Subcutaneous abdominal adipose tissue (tissue), 5 donors: ENCODE results near the gene NUF2.

ENCODE experiments used
- H3K27ac ChIP-seq: one replicate; pipeline ENCODE4 v1.7.0; 2013; ENCODE audit warnings: low read depth, mild to moderate bottlenecking, inconsistent platforms, low read length, moderate library complexity
- H3K27me3 ChIP-seq, 5 donors: one replicate each; pipeline ENCODE4 v1.7.0; 2013; ENCODE audit warnings: low read length in 5 of 5, inconsistent platforms in 1 of 5; ENCODE audit not compliant: control insufficient read depth in 5 of 5, insufficient read depth in 4 of 5
- H3K36me3 ChIP-seq, 5 donors: one replicate each; pipeline ENCODE4 v1.7.0; 2013; ENCODE audit warnings: low read length in 5 of 5; ENCODE audit not compliant: control insufficient read depth in 5 of 5, insufficient read depth in 5 of 5
- H3K4me1 ChIP-seq, 5 donors: one replicate each; pipeline ENCODE4 v1.7.0; 2013; ENCODE audit warnings: low read length in 5 of 5, mild to moderate bottlenecking in 3 of 5, moderate library complexity in 1 of 5; ENCODE audit not compliant: control insufficient read depth in 5 of 5, insufficient read depth in 5 of 5
- H3K4me3 ChIP-seq, 5 donors: one replicate each; pipeline ENCODE4 v1.7.0; 2013; ENCODE audit warnings: low read length in 5 of 5, low read depth in 1 of 5
- H3K9ac ChIP-seq, 5 donors: one replicate each; pipeline ENCODE4 v1.7.0; 2013; ENCODE audit warnings: low read length in 5 of 5, mild to moderate bottlenecking in 4 of 5, moderate library complexity in 3 of 5
- H3K9me3 ChIP-seq, 5 donors: one replicate each; pipeline ENCODE4 v1.7.0; 2013; ENCODE audit warnings: low read length in 5 of 5; ENCODE audit not compliant: control insufficient read depth in 5 of 5
- donor health status: healthy.
- donor health status: healthy.
- donor health status: healthy.
- donor health status: healthy.
- donor health status: healthy.

The NUF2 gene

DNA sequence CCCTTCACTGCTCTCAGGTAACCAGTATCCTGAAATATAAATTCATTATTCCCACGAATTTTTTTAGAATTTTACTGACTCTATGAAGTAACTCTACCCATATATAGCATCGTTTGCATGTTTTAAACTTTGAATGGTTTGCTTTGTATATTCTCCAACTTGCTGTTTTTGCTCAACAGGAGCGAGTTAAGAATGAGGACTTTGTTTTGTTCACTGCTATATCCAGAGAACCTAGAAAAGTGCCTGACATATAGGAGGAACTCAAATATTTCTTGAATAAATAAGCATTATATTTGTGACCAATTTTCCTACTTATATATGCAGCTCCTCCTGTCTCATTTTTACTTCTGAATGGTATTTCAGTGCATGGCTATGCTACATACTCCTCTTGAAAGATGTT is 43.4 kb downstream of the NUF2 start:
- H3K36me3 ChIP-seq: no peaks in the 10 kb centered on the region
- no peaks in the 10 kb centered on the region for H3K4me1 ChIP-seq
- no peak overlapping the region for H3K9ac ChIP-seq
- H3K4me3 ChIP-seq: no peak overlapping the region
- no peaks in the 10 kb centered on the region for H3K27me3 ChIP-seq
- H3K9me3 ChIP-seq: no peaks in the 10 kb centered on the region
- H3K27ac ChIP-seq: no peak overlapping the region

GRCh38 chr1:163366555-163366954 is 44.8 kb downstream of the NUF2 start:
- no peaks in the 10 kb centered on the region for H3K36me3 ChIP-seq
- no peaks in the 10 kb centered on the region for H3K9me3 ChIP-seq
- H3K27ac ChIP-seq: no peak overlapping the region
- no peaks in the 10 kb centered on the region for H3K4me1 ChIP-seq
- H3K4me3 ChIP-seq: no peak overlapping the region
- H3K9ac ChIP-seq: no peak overlapping the region
- no peaks in the 10 kb centered on the region for H3K27me3 ChIP-seq

GRCh38 chr1:163367721-163368120 is 46.0 kb downstream of the NUF2 start:
- Histone ChIP-seq H3K4me1 (no peaks in the 10 kb centered on the region), H3K27ac (no peak overlapping the region), H3K9me3 (no peaks in the 10 kb centered on the region), H3K9ac (no peak overlapping the region), H3K27me3 (no peaks in the 10 kb centered on the region), H3K36me3 (no peaks in the 10 kb centered on the region), H3K4me3 (no peak overlapping the region)

DNA sequence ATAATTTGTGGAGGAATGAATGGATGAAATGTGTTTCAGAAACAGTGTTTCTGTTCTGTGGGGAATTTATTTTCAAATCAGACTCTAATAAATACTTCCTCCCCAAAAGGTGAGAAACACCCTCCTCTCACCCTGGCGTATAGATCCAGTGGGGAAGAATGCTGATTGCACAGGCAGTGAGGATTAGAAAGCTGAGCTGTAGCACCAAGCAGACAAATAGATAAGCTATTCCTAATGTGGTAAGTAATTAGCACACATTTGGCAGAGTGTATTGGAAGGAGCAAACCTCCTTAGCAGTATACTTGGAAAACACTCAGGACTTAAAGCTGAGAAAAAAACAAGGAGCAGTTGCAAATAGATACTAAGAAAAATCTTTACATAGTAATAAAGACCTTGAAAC is 50.8 kb downstream of the NUF2 start:
- Histone ChIP-seq H3K4me3 (no peak overlapping the region), H3K9me3 (no peaks in the 10 kb centered on the region), H3K27me3 (no peaks in the 10 kb centered on the region), H3K27ac (no peak overlapping the region), H3K4me1 (no peaks in the 10 kb centered on the region), H3K36me3 (no peaks in the 10 kb centered on the region), H3K9ac (no peak overlapping the region)

- no peak overlapping the region for H3K4me3 ChIP-seq
These were observed 56.8 kb downstream of the NUF2 start for GRCh38 chr1:163378554-163378953.

GRCh38 chr1:163379801-163380200 is 58.0 kb downstream of the NUF2 start:
- H3K27me3 ChIP-seq: no peaks in the 10 kb centered on the region
- H3K27ac ChIP-seq: no peak overlapping the region
- no peaks in the 10 kb centered on the region for H3K4me1 ChIP-seq
- H3K9me3 ChIP-seq: no peaks in the 10 kb centered on the region
- no peak overlapping the region for H3K9ac ChIP-seq
- no peak overlapping the region for H3K4me3 ChIP-seq
- no peaks in the 10 kb centered on the region for H3K36me3 ChIP-seq

More at GRCh38 chr1:163378554-163378953, 56.8 kb downstream of the NUF2 start:
- no peak overlapping the region for H3K9ac ChIP-seq
- H3K4me1 ChIP-seq: no peaks in the 10 kb centered on the region
- H3K9me3 ChIP-seq: no peaks in the 10 kb centered on the region
- H3K36me3 ChIP-seq: no peaks in the 10 kb centered on the region
- no peak overlapping the region for H3K27ac ChIP-seq
- no peaks in the 10 kb centered on the region for H3K27me3 ChIP-seq

- H3K36me3 ChIP-seq: no peaks in the 10 kb centered on the region
- H3K9ac ChIP-seq: no peak overlapping the region
- no peaks in the 10 kb centered on the region for H3K4me1 ChIP-seq
- no peak overlapping the region for H3K27ac ChIP-seq
- H3K27me3 ChIP-seq: no peaks in the 10 kb centered on the region
- H3K9me3 ChIP-seq: no peaks in the 10 kb centered on the region
- H3K4me3 ChIP-seq: no peak overlapping the region
These were observed 59.9 kb downstream of the NUF2 start for GRCh38 chr1:163381487-163382184.

DNA sequence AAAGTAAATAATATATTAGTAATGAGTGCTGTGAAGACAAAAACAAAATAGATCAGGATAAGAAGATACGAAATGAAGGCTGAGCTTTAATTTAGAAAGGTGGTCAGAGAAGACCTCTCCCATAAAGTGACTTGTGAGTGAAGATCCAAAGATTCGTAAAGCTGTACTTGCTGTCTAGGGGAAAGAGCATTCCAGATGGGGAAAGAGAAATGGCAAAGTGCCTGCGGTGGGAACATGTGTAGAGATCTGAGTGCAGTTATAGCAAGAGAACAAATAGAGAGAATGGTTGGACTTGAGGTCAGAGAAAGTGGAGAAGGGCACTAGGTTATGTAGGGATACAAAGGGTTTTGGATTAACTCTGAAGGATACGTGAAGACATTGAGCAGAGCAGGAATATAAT is 60.6 kb downstream of the NUF2 start:
- Histone ChIP-seq H3K4me1 (no peaks in the 10 kb centered on the region), H3K27ac (no peak overlapping the region), H3K27me3 (no peaks in the 10 kb centered on the region), H3K9me3 (no peaks in the 10 kb centered on the region), H3K4me3 (no peak overlapping the region), H3K9ac (no peak overlapping the region), H3K36me3 (no peaks in the 10 kb centered on the region)

- H3K9ac ChIP-seq: no peak overlapping the region
These were observed 65.4 kb downstream of the NUF2 start for GRCh38 chr1:163387146-163387545.

GRCh38 chr1:163388970-163389369 is 67.2 kb downstream of the NUF2 start:
- no peaks in the 10 kb centered on the region for H3K9me3 ChIP-seq
- H3K4me1 ChIP-seq: no peaks in the 10 kb centered on the region
- H3K27me3 ChIP-seq: no peaks in the 10 kb centered on the region
- no peak overlapping the region for H3K9ac ChIP-seq
- no peak overlapping the region for H3K4me3 ChIP-seq
- no peaks in the 10 kb centered on the region for H3K36me3 ChIP-seq
- H3K27ac ChIP-seq: no peak overlapping the region

More at GRCh38 chr1:163387146-163387545, 65.4 kb downstream of the NUF2 start:
- H3K9me3 ChIP-seq: no peaks in the 10 kb centered on the region
- no peaks in the 10 kb centered on the region for H3K27me3 ChIP-seq
- no peaks in the 10 kb centered on the region for H3K36me3 ChIP-seq
- no peaks in the 10 kb centered on the region for H3K4me1 ChIP-seq
- no peak overlapping the region for H3K27ac ChIP-seq
- H3K4me3 ChIP-seq: no peak overlapping the region
